ENCODE results near the gene GREM2. TPM values are rescaled to one million over a fixed set of nuclear protein-coding genes. Genes with fewer than 3 reads are reported as not detected.

GREM2 gene
- polyA plus RNA-seq, 4 donors, result 0.64 to 4.5 (median 1.4) TPM

- no peak for DNase-seq (ENCODE audit: low read depth in 4 of 4, low spot score in 3 of 4)
These were observed 732 bp downstream of the GREM2 start for GRCh38 chr1:240611228-240611618.

- no peak for DNase-seq (ENCODE audit: low read depth in 4 of 4, low spot score in 3 of 4)
These were observed 1.3 kb downstream of the GREM2 start for GRCh38 chr1:240610636-240611035.

GRCh38 chr1:240609527-240610060, 2.4 kb downstream of the GREM2 start:
- no peak for DNase-seq (ENCODE audit: low read depth in 4 of 4, low spot score in 3 of 4)

- no peak for DNase-seq (ENCODE audit: low read depth in 4 of 4, low spot score in 3 of 4)
These were observed 3.2 kb downstream of the GREM2 start for GRCh38 chr1:240608707-240609106.

- DNase-seq (ENCODE audit: low read depth in 4 of 4, low spot score in 3 of 4), result no peak
These were observed 4.9 kb downstream of the GREM2 start for GRCh38 chr1:240607006-240607405.

- no peak for DNase-seq (ENCODE audit: low read depth in 4 of 4, low spot score in 3 of 4)
These were observed 9.8 kb downstream of the GREM2 start for GRCh38 chr1:240602189-240602588.

- DNase-seq (ENCODE audit: low read depth in 4 of 4, low spot score in 3 of 4), result no peak
These were observed 12.1 kb downstream of the GREM2 start for GRCh38 chr1:240599830-240600229.

GRCh38 chr1:240599299-240599698, 12.7 kb downstream of the GREM2 start:
- DNase-seq (ENCODE audit: low read depth in 4 of 4, low spot score in 3 of 4), result no peak

- no peak for DNase-seq (ENCODE audit: low read depth in 4 of 4, low spot score in 3 of 4)
These were observed 13.5 kb downstream of the GREM2 start for GRCh38 chr1:240598216-240599001.

- no peak for DNase-seq (ENCODE audit: low read depth in 4 of 4, low spot score in 3 of 4)
These were observed 14.7 kb downstream of the GREM2 start for GRCh38 chr1:240597153-240597745.

GRCh38 chr1:240595476-240595875, 16.5 kb downstream of the GREM2 start:
- no peak for DNase-seq (ENCODE audit: low read depth in 4 of 4, low spot score in 3 of 4)

- no peak for DNase-seq (ENCODE audit: low read depth in 4 of 4, low spot score in 3 of 4)
These were observed 20.4 kb downstream of the GREM2 start for GRCh38 chr1:240591564-240591963.

GRCh38 chr1:240591078-240591477, 20.9 kb downstream of the GREM2 start:
- DNase-seq (ENCODE audit: low read depth in 4 of 4, low spot score in 3 of 4), result no peak

GRCh38 chr1:240589585-240590110, 22.3 kb downstream of the GREM2 start:
- no peak for DNase-seq (ENCODE audit: low read depth in 4 of 4, low spot score in 3 of 4)

GRCh38 chr1:240586006-240586405, 25.9 kb downstream of the GREM2 start:
- DNase-seq (ENCODE audit: low read depth in 4 of 4, low spot score in 3 of 4), result no peak

- no peak for DNase-seq (ENCODE audit: low read depth in 4 of 4, low spot score in 3 of 4)
These were observed 29.0 kb downstream of the GREM2 start for GRCh38 chr1:240582953-240583352.

- no peak for DNase-seq (ENCODE audit: low read depth in 4 of 4, low spot score in 3 of 4)
These were observed 32.4 kb downstream of the GREM2 start for GRCh38 chr1:240579511-240579910.

- DNase-seq (ENCODE audit: low read depth in 4 of 4, low spot score in 3 of 4), result no peak
These were observed 34.9 kb downstream of the GREM2 start for GRCh38 chr1:240577095-240577494.

- no peak for DNase-seq (ENCODE audit: low read depth in 4 of 4, low spot score in 3 of 4)
These were observed 35.8 kb downstream of the GREM2 start for GRCh38 chr1:240575981-240576662.

GRCh38 chr1:240572328-240572727, 39.6 kb downstream of the GREM2 start:
- no peak for DNase-seq (ENCODE audit: low read depth in 4 of 4, low spot score in 3 of 4)

GRCh38 chr1:240571782-240572181, 40.2 kb downstream of the GREM2 start:
- no peak for DNase-seq (ENCODE audit: low read depth in 4 of 4, low spot score in 3 of 4)

Data from left renal pelvis (tissue), 4 donors.